Lung (tissue), 12 donors: Measurements from ENCODE around the gene PAPSS2. TPM values are rescaled to one million over a fixed set of nuclear protein-coding genes. Genes with fewer than 3 reads are reported as not detected.

ENCODE experiments used
- ATAC-seq: fragments of 200-7000 bp; cut with Tn5 transposase; one replicate; pipeline ENCODE4 v1.9.1; 2020; ENCODE audit warnings: moderate number of reproducible peaks; ENCODE audit not compliant: insufficient read depth, low FRiP score
- DNase-seq, 3 donors: peaks; one replicate each; pipeline ENCODE4 v3.0.0-alpha.2; 2013 to 2017
- H3K27ac ChIP-seq, 2 donors: one replicate each; pipeline ENCODE4 v1.5.1; 2013; ENCODE audit warnings: mild to moderate bottlenecking in 2 of 2, moderate library complexity in 2 of 2, control low read depth in 1 of 2, inconsistent platforms in 1 of 2, low read depth in 1 of 2, low read length in 1 of 2
- H3K27me3 ChIP-seq, 3 donors: one replicate each; pipeline ENCODE4 v1.5.1; 2013; ENCODE audit warnings: low read length in 2 of 3; ENCODE audit not compliant: control insufficient read depth in 3 of 3, insufficient read depth in 3 of 3
- H3K36me3 ChIP-seq, 4 donors: one replicate each; pipeline ENCODE4 v1.5.1; 2013; ENCODE audit warnings: low read length in 4 of 4, mild to moderate bottlenecking in 1 of 4, moderate library complexity in 1 of 4; ENCODE audit not compliant: control insufficient read depth in 4 of 4, insufficient read depth in 4 of 4
- H3K4me1 ChIP-seq, 5 donors: one replicate each; pipeline ENCODE4 v1.5.1; 2013; ENCODE audit warnings: low read length in 5 of 5, mild to moderate bottlenecking in 2 of 5, moderate library complexity in 1 of 5; ENCODE audit not compliant: control insufficient read depth in 5 of 5, insufficient read depth in 5 of 5
- H3K4me3 ChIP-seq: one replicate; pipeline ENCODE4 v1.5.1; 2013; ENCODE audit warnings: mild to moderate bottlenecking, control low read depth, moderate library complexity
- H3K9ac ChIP-seq, 2 donors: one replicate each; pipeline ENCODE4 v1.5.1; 2013; ENCODE audit warnings: low read length in 2 of 2, control low read depth in 1 of 2; ENCODE audit not compliant: insufficient read depth in 1 of 2
- H3K9me3 ChIP-seq, 4 donors: one replicate each; pipeline ENCODE4 v1.5.1; 2013; ENCODE audit warnings: low read length in 3 of 4, mild to moderate bottlenecking in 1 of 4, moderate library complexity in 1 of 4; ENCODE audit not compliant: control insufficient read depth in 4 of 4, insufficient read depth in 3 of 4
- CTCF ChIP-seq: IDR thresholded peaks from 2 replicates; pipeline ENCODE4 v1.5.1; 2012; ENCODE audit warnings: mild to moderate bottlenecking; ENCODE audit errors: control extremely low read depth, extremely low read depth
- WGBS, 2 donors: extraction: QIAGEN DNeasy Blood & Tissue Kit; methylation state at CpG; one replicate each; pipeline ENCODE4 v1.1.7; 2013; 5-methylcytosine and 5-hydroxymethylcytosine counted together
- polyA plus RNA-seq, 2 donors: library from polyadenylated mRNA; stranded (reverse); fragments of 200-250 nt; gene quantifications; one replicate each; pipeline ENCODE4 v1.2.1, GENCODE V29; 2013
- total RNA-seq, 2 donors: library from RNA; depleted of rRNA in 1 of 2; stranded (reverse); fragments of >200 nt in 1 of 2; gene quantifications; one replicate each; pipeline ENCODE4 v1.2.1, GENCODE V29; 2014 to 2021
- donor health status: control.
- donor health status: control.
- donor health status: Bipolar disorder and iron deficiency.
- donor health status: healthy.
- donor health status: DM: yes; HTN: yes; CAD: no.

Gene PAPSS2
- total and polyA plus RNA-seq, 4 donors = 29.0 to 107 (median 81.1) TPM

- WGBS, 2 donors = 98 to 100% methylated on average over 1 of the region's 1 CpG
- H3K27ac ChIP-seq = no peak overlapping the region
- peaks cover 0 to 21% (median 0%) of the 10 kb centered on the region in 5 donors for H3K4me1 ChIP-seq
- ATAC-seq (no peak), DNase-seq (no peak)
- H3K9me3 ChIP-seq = no peaks in the 10 kb centered on the region
- no peaks in the 10 kb centered on the region for H3K27me3 ChIP-seq
- no peak for TF ChIP-seq CTCF
- peaks cover 0 to 16% (median 9%) of the 10 kb centered on the region in 4 donors for H3K36me3 ChIP-seq
- H3K4me3 ChIP-seq = no peak overlapping the region
- H3K9ac ChIP-seq = no peak overlapping the region
Measured at GRCh38 chr10:87720665-87721064, 61.0 kb downstream of the PAPSS2 start.

DNA sequence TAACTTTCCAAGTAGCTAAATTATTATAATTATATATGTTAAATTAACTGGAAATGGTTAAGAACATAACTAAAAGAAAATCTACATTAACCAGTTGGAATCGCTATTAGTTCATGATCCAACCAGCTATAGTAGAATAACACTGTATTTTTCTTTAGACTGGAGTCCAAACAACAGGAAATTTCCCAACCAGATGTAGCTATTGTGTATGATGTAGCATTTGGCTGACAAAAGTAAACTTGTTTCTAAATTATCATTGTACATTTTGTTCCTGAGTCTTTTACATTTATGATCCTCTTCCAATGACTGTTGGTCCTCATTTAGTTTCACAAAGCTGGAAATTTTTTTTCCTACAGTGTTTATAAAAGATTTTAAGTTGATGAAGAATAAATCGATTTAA lies 62.1 kb downstream of the PAPSS2 start:
- ATAC-seq = no peak
- no peak for TF ChIP-seq CTCF
- H3K27me3 ChIP-seq = no peaks in the 10 kb centered on the region
- peak in 2 of 3 donors; percentile 31 to 66 for DNase-seq
- no peaks in the 10 kb centered on the region for H3K9me3 ChIP-seq
- H3K4me3 ChIP-seq = no peak overlapping the region
- no peak overlapping the region for H3K27ac ChIP-seq
- 71 to 82% methylated on average over 2 of the region's 2 CpGs for WGBS, 2 donors
- H3K4me1 ChIP-seq = peaks cover 0 to 21% (median 0%) of the 10 kb centered on the region in 5 donors
- peaks cover 0 to 14% (median 7%) of the 10 kb centered on the region in 4 donors for H3K36me3 ChIP-seq
- no peak overlapping the region for H3K9ac ChIP-seq

DNA sequence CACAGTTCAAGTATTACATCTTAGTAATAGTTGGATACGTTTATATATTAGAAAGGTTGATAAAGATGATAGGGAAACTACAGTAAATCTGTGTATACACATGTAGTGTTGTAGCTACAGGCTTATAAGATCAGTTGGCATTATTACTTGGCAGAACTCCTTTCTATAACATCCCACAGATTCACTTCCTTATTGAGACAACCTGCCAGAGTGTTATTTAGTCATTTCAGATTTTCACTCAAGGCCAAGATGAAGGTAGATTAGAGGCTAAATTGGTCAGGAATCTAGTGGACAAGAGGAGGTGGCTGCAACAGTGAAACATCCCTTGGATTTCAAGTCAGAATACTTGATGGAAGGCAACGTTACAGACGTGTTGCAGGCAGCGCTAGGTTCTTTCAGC lies 63.0 kb downstream of the PAPSS2 start:
- no peak overlapping the region for H3K27ac ChIP-seq
- H3K27me3 ChIP-seq = no peaks in the 10 kb centered on the region
- H3K36me3 ChIP-seq = peaks cover 0 to 18% (median 11%) of the 10 kb centered on the region in 4 donors
- H3K9me3 ChIP-seq = no peaks in the 10 kb centered on the region
- no peak overlapping the region for H3K4me3 ChIP-seq
- H3K9ac ChIP-seq = no peak overlapping the region
- DNase-seq (no peak), ATAC-seq (no peak)
- no peak for TF ChIP-seq CTCF
- peaks cover 0 to 21% (median 0%) of the 10 kb centered on the region in 5 donors for H3K4me1 ChIP-seq
- WGBS, 2 donors = 64 to 68% methylated on average over 4 of the region's 4 CpGs

GRCh38 chr10:87723500-87723899 lies 63.8 kb downstream of the PAPSS2 start:
- no peak for ATAC-seq
- 38 to 59% methylated on average over 6 of the region's 6 CpGs for WGBS, 2 donors
- TF ChIP-seq CTCF = no peak
- H3K9me3 ChIP-seq = no peaks in the 10 kb centered on the region
- H3K9ac ChIP-seq = no peak overlapping the region
- peaks cover 0 to 15% (median 13%) of the 10 kb centered on the region in 4 donors for H3K36me3 ChIP-seq
- peak in 1 of 3 donors; percentile 24 for DNase-seq
- no peak overlapping the region for H3K4me3 ChIP-seq
- H3K27ac ChIP-seq = no peak overlapping the region
- peaks cover 0 to 21% (median 0%) of the 10 kb centered on the region in 5 donors for H3K4me1 ChIP-seq
- H3K27me3 ChIP-seq = no peaks in the 10 kb centered on the region
